Peyer's patch (tissue), 4 donors: ENCODE results near the gene SUGCT. TPM values are rescaled to one million over a fixed set of nuclear protein-coding genes. Genes with fewer than 3 reads are reported as not detected.

Source experiments
- DNase-seq, 3 donors: peaks; one replicate each; pipeline ENCODE4 v3.0.0-alpha.2; 2017 to 2019
- H3K27ac ChIP-seq, 4 donors: fragments of 200-600 bp; sonication (generic); one replicate each; pipeline ENCODE4 v1.5.1; 2016 to 2019
- H3K27me3 ChIP-seq, 2 donors: fragments of 200-600 bp; sonication (generic); one replicate each; pipeline ENCODE4 v1.5.1; 2019
- H3K36me3 ChIP-seq, 3 donors: fragments of 200-600 bp; sonication (generic); one replicate each; pipeline ENCODE4 v1.5.1; 2016 to 2019
- H3K4me1 ChIP-seq, 4 donors: fragments of 200-600 bp; sonication (generic); one replicate each; pipeline ENCODE4 v1.5.1; 2016 to 2019
- H3K4me3 ChIP-seq, 4 donors: fragments of 200-600 bp; sonication (generic); 1 replicate in 3 of 4; 2 replicates in 1 of 4; pipeline ENCODE4 v1.5.1; 2016 to 2019; ENCODE audit warnings: mild to moderate bottlenecking in 1 of 4
- H3K9me3 ChIP-seq, 4 donors: fragments of 200-600 bp; sonication (generic); one replicate each; pipeline ENCODE4 v1.5.1; 2016 to 2019; ENCODE audit warnings: mild to moderate bottlenecking in 1 of 4
- CTCF ChIP-seq, 6 experiments: fragments of 450-650 bp in 4 of 6; fragments of 200-600 bp in 2 of 6; sonication (generic) in 1 of 6; IDR thresholded peaks; one replicate each; pipeline ENCODE4 v1.5.1; 2017 to 2019; ENCODE audit warnings: antibody characterized with exemption in 6 of 6, mild to moderate bottlenecking in 3 of 6, moderate library complexity in 1 of 6
- POLR2A ChIP-seq, 2 donors: fragments of 450-650 bp; IDR thresholded peaks; one replicate each; pipeline ENCODE4 v1.5.1; 2017; ENCODE audit warnings: antibody characterized with exemption in 2 of 2, mild to moderate bottlenecking in 2 of 2, moderate library complexity in 2 of 2
- total RNA-seq, 4 donors: library from RNA; depleted of rRNA; stranded (reverse); fragments of >200 nt; gene quantifications; one replicate each; pipeline ENCODE4 v1.1.0, GENCODE V29; 2016

Gene SUGCT
- total RNA-seq, 4 donors from 2014 or later = 6.4 to 8.9 (median 8.3) TPM; not detected in 1

GRCh38 chr7:40509287-40509996 lies 374.6 kb downstream of the SUGCT start:
- Histone ChIP-seq H3K9me3 (no peaks in the 10 kb centered on the region), H3K27me3 (no peaks in the 10 kb centered on the region), H3K36me3 (no peaks in the 10 kb centered on the region), H3K4me1 (no peaks in the 10 kb centered on the region), H3K4me3 (no peak overlapping the region), H3K27ac (no peak overlapping the region)
- no peak for DNase-seq
- TF ChIP-seq CTCF (IDR thresholded peaks at IDR 0.05) (no peak), POLR2A (IDR thresholded peaks at IDR 0.05) (no peak)

GRCh38 chr7:40516376-40516775 lies 381.6 kb downstream of the SUGCT start:
- H3K36me3 ChIP-seq = no peaks in the 10 kb centered on the region
- no peak overlapping the region for H3K27ac ChIP-seq
- no peak for DNase-seq
- TF ChIP-seq POLR2A (IDR thresholded peaks at IDR 0.05) (no peak), CTCF (IDR thresholded peaks at IDR 0.05) (no peak)
- H3K27me3 ChIP-seq = no peaks in the 10 kb centered on the region
- no peaks in the 10 kb centered on the region for H3K9me3 ChIP-seq
- H3K4me3 ChIP-seq = no peak overlapping the region
- H3K4me1 ChIP-seq = no peaks in the 10 kb centered on the region

GRCh38 chr7:40519009-40519408 lies 384.2 kb downstream of the SUGCT start:
- H3K9me3 ChIP-seq = no peaks in the 10 kb centered on the region
- DNase-seq = no peak
- H3K4me3 ChIP-seq = no peak overlapping the region
- no peaks in the 10 kb centered on the region for H3K27me3 ChIP-seq
- H3K36me3 ChIP-seq = no peaks in the 10 kb centered on the region
- no peaks in the 10 kb centered on the region for H3K4me1 ChIP-seq
- H3K27ac ChIP-seq = no peak overlapping the region
- TF ChIP-seq CTCF (IDR thresholded peaks at IDR 0.05) (no peak), POLR2A (IDR thresholded peaks at IDR 0.05) (no peak)

- Histone ChIP-seq H3K36me3 (no peaks in the 10 kb centered on the region), H3K4me3 (no peak overlapping the region), H3K27ac (no peak overlapping the region), H3K4me1 (no peaks in the 10 kb centered on the region), H3K27me3 (no peaks in the 10 kb centered on the region), H3K9me3 (no peaks in the 10 kb centered on the region)
- TF ChIP-seq CTCF (IDR thresholded peaks at IDR 0.05) (no peak), POLR2A (IDR thresholded peaks at IDR 0.05) (no peak)
- no peak for DNase-seq
Measured at GRCh38 chr7:40520986-40521738, 386.4 kb downstream of the SUGCT start.

- no peak overlapping the region for H3K27ac ChIP-seq
- H3K4me3 ChIP-seq = no peak overlapping the region
- no peak for DNase-seq
- no peaks in the 10 kb centered on the region for H3K36me3 ChIP-seq
- no peaks in the 10 kb centered on the region for H3K4me1 ChIP-seq
- H3K27me3 ChIP-seq = no peaks in the 10 kb centered on the region
- no peak for TF ChIP-seq POLR2A (IDR thresholded peaks at IDR 0.05)
- TF ChIP-seq CTCF (IDR thresholded peaks at IDR 0.05) = no peak
- no peaks in the 10 kb centered on the region for H3K9me3 ChIP-seq
Measured at GRCh38 chr7:40525764-40526163, 391.0 kb downstream of the SUGCT start.
